ENCODE data around the gene CDHR5. TPM values are rescaled to one million over a fixed set of nuclear protein-coding genes. Genes with fewer than 3 reads are reported as not detected.

The CDHR5 gene
- polyA plus RNA-seq, 1 donor (not counting 4 experiments of a cell fraction or from before 2014, with no cell fraction given): not detected

- DNase-seq (ENCODE audit: low read depth, low spot score): no peak
- no peak overlapping the region for H3K27ac ChIP-seq (ENCODE audit: control insufficient read depth, insufficient read depth, low read length)
- H3K9me3 ChIP-seq (ENCODE audit: control insufficient read depth, low read depth, low read length): no peaks in the 10 kb centered on the region
- H3K36me3 ChIP-seq (ENCODE audit: control insufficient read depth in 2 of 2, extremely low read depth in 1 of 2, insufficient read depth in 2 of 2, low read length in 2 of 2): peaks cover 47 to 53% of the 10 kb centered on the region in 2 experiments
- H4K20me1 ChIP-seq (ENCODE audit: control insufficient read depth, extremely low read depth, insufficient read depth, low read length): no peaks in the 10 kb centered on the region
- H3K4me3 ChIP-seq (ENCODE audit: control insufficient read depth in 2 of 3, extremely low read depth in 1 of 3, insufficient read depth in 2 of 3, low read depth in 1 of 3, low read length in 3 of 3): no peak overlapping the region
- peaks cover 53% of the 10 kb centered on the region for H3K79me2 ChIP-seq (ENCODE audit: control insufficient read depth, insufficient read depth, low read length)
- no peak for FAIRE-seq
- H2AFZ ChIP-seq (ENCODE audit: control insufficient read depth, low read length): no peak overlapping the region
- H3K9ac ChIP-seq (ENCODE audit: control insufficient read depth, extremely low read depth, insufficient read depth, low read length): no peak overlapping the region
- dilution Hi-C loops (cut with MboI; ENCODE audit: extremely low pct_ligation_motif_present, low sequenced_read_pairs): no loop called here
- no peak overlapping the region for H3K4me2 ChIP-seq (ENCODE audit: control insufficient read depth, extremely low read depth, insufficient read depth, low read depth, low read length)
- TF ChIP-seq EZH2 (IDR thresholded peaks at IDR 0.05; ENCODE audit: low read length): no peak
- TF ChIP-seq, protein P1, sequence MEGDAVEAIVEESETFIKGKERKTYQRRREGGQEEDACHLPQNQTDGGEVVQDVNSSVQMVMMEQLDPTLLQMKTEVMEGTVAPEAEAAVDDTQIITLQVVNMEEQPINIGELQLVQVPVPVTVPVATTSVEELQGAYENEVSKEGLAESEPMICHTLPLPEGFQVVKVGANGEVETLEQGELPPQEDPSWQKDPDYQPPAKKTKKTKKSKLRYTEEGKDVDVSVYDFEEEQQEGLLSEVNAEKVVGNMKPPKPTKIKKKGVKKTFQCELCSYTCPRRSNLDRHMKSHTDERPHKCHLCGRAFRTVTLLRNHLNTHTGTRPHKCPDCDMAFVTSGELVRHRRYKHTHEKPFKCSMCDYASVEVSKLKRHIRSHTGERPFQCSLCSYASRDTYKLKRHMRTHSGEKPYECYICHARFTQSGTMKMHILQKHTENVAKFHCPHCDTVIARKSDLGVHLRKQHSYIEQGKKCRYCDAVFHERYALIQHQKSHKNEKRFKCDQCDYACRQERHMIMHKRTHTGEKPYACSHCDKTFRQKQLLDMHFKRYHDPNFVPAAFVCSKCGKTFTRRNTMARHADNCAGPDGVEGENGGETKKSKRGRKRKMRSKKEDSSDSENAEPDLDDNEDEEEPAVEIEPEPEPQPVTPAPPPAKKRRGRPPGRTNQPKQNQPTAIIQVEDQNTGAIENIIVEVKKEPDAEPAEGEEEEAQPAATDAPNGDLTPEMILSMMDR (optimal IDR thresholded peaks at IDR 0.05 in 1 of 3, IDR thresholded peaks at IDR 0.05 in 1 of 3, conservative IDR thresholded peaks at IDR 0.05 in 1 of 3; ENCODE audit: extremely low read depth in 1 of 3, insufficient read depth in 2 of 3, low read length in 3 of 3): no peak
- no peaks in the 10 kb centered on the region for H3K9me1 ChIP-seq (ENCODE audit: control insufficient read depth, extremely low read depth, insufficient read depth, low read length)
- H3K27me3 ChIP-seq (ENCODE audit: control insufficient read depth, extremely low read depth, insufficient read depth, low read length): no peaks in the 10 kb centered on the region
- no peaks in the 10 kb centered on the region for H3K4me1 ChIP-seq (ENCODE audit: control insufficient read depth, extremely low read depth, insufficient read depth, low read length)
Measured at GRCh38 chr11:592918-593317, 31.8 kb downstream of the CDHR5 start.

- H3K9me3 ChIP-seq (ENCODE audit: control insufficient read depth, low read depth, low read length): no peaks in the 10 kb centered on the region
- H3K27ac ChIP-seq (ENCODE audit: control insufficient read depth, insufficient read depth, low read length): no peak overlapping the region
- no peak overlapping the region for H2AFZ ChIP-seq (ENCODE audit: control insufficient read depth, low read length)
- no peaks in the 10 kb centered on the region for H4K20me1 ChIP-seq (ENCODE audit: control insufficient read depth, extremely low read depth, insufficient read depth, low read length)
- H3K27me3 ChIP-seq (ENCODE audit: control insufficient read depth, extremely low read depth, insufficient read depth, low read length): no peaks in the 10 kb centered on the region
- no peaks in the 10 kb centered on the region for H3K9me1 ChIP-seq (ENCODE audit: control insufficient read depth, extremely low read depth, insufficient read depth, low read length)
- no peak for TF ChIP-seq EZH2 (IDR thresholded peaks at IDR 0.05; ENCODE audit: low read length)
- TF ChIP-seq, protein P1 (optimal IDR thresholded peaks at IDR 0.05 in 1 of 3, IDR thresholded peaks at IDR 0.05 in 1 of 3, conservative IDR thresholded peaks at IDR 0.05 in 1 of 3; ENCODE audit: extremely low read depth in 1 of 3, insufficient read depth in 2 of 3, low read length in 3 of 3): no peak
- no peak overlapping the region for H3K4me2 ChIP-seq (ENCODE audit: control insufficient read depth, extremely low read depth, insufficient read depth, low read depth, low read length)
- H3K9ac ChIP-seq (ENCODE audit: control insufficient read depth, extremely low read depth, insufficient read depth, low read length): no peak overlapping the region
- FAIRE-seq (no peak), DNase-seq (ENCODE audit: low read depth, low spot score) (no peak)
- dilution Hi-C loops (cut with MboI; ENCODE audit: extremely low pct_ligation_motif_present, low sequenced_read_pairs): no loop called here
- H3K36me3 ChIP-seq (ENCODE audit: control insufficient read depth in 2 of 2, extremely low read depth in 1 of 2, insufficient read depth in 2 of 2, low read length in 2 of 2): peaks cover 45 to 57% of the 10 kb centered on the region in 2 experiments
- H3K79me2 ChIP-seq (ENCODE audit: control insufficient read depth, insufficient read depth, low read length): peaks cover 52% of the 10 kb centered on the region
- no peak overlapping the region for H3K4me3 ChIP-seq (ENCODE audit: control insufficient read depth in 2 of 3, extremely low read depth in 1 of 3, insufficient read depth in 2 of 3, low read depth in 1 of 3, low read length in 3 of 3)
- no peaks in the 10 kb centered on the region for H3K4me1 ChIP-seq (ENCODE audit: control insufficient read depth, extremely low read depth, insufficient read depth, low read length)
Measured at GRCh38 chr11:592501-592900, 32.3 kb downstream of the CDHR5 start.

Data from keratinocyte (primary cell).